Esophagus muscularis mucosa (tissue), 4 donors: Measurements from ENCODE around the gene PHLPP1. TPM values are rescaled to one million over a fixed set of nuclear protein-coding genes. Genes with fewer than 3 reads are reported as not detected.

Experiments used
- DNase-seq: peaks from one replicate; pipeline ENCODE4 v3.0.0-alpha.2; 2017; ENCODE audit errors: extremely low spot score
- H3K27ac ChIP-seq, 4 donors: fragments of 200-600 bp; sonication (generic); replicated peaks in 1 of 4; 1 replicate in 3 of 4; 2 replicates in 1 of 4; pipeline ENCODE4 v1.5.1; 2016 to 2019; ENCODE audit warnings: mild to moderate bottlenecking in 1 of 4
- H3K27me3 ChIP-seq, 4 donors: fragments of 200-600 bp; sonication (generic); one replicate each; pipeline versions ENCODE4 v1.5.1 to v1.6.0; 2016 to 2019
- H3K36me3 ChIP-seq, 4 donors: fragments of 200-600 bp; sonication (generic); one replicate each; pipeline ENCODE4 v1.5.1; 2016 to 2019
- H3K4me1 ChIP-seq, 4 donors: fragments of 200-600 bp; sonication (generic); one replicate each; pipeline ENCODE4 v1.5.1; 2016 to 2019
- H3K4me3 ChIP-seq, 4 donors: fragments of 200-600 bp; sonication (generic); 1 replicate in 2 of 4; 2 replicates in 2 of 4; pipeline ENCODE4 v1.5.1; 2016 to 2019; ENCODE audit warnings: mild to moderate bottlenecking in 4 of 4, moderate library complexity in 1 of 4
- H3K9me3 ChIP-seq, 4 donors: fragments of 200-600 bp; sonication (generic); 1 replicate in 3 of 4; 2 replicates in 1 of 4; pipeline ENCODE4 v1.5.1; 2016 to 2019
- CTCF ChIP-seq, 3 experiments: fragments of 200-600 bp in 2 of 3; fragments of 450-650 bp in 1 of 3; sonication (generic) in 2 of 3; IDR thresholded peaks; one replicate each; pipeline ENCODE4 v1.5.1; 2017 to 2019; ENCODE audit warnings: antibody characterized with exemption in 3 of 3, mild to moderate bottlenecking in 2 of 3, moderate library complexity in 1 of 3
- EP300 ChIP-seq: sonication (generic); formaldehyde crosslinking; IDR thresholded peaks from one replicate; pipeline ENCODE4 v1.6.1; 2017; ENCODE audit warnings: antibody characterized with exemption
- POLR2A ChIP-seq: fragments of 450-650 bp; IDR thresholded peaks from one replicate; pipeline ENCODE4 v1.6.1; 2017; ENCODE audit warnings: antibody characterized with exemption, moderate library complexity, mild to moderate bottlenecking, low read depth
- POLR2AphosphoS5 ChIP-seq, 2 donors: sonication (generic); formaldehyde crosslinking; IDR thresholded peaks; one replicate each; pipeline ENCODE4 v1.6.1; 2017; ENCODE audit warnings: antibody characterized with exemption in 2 of 2
- WGBS: methylation state at CpG from one replicate; pipeline ENCODE4 v1.1.5; 2018; 5-methylcytosine and 5-hydroxymethylcytosine counted together
- intact Hi-C: fragments of 100-400 bp; cut with DNase I; formaldehyde crosslinking; loops from one replicate; pipeline ENCODE4 v1.15.1; 2023
- total RNA-seq, 4 donors: library from RNA; depleted of rRNA; stranded (reverse); fragments of >200 nt; gene quantifications; one replicate each; pipeline versions ENCODE4 v1.1.0 to v1.2.1, GENCODE V29; 2016

Gene PHLPP1
- total RNA-seq, 4 donors from 2014 or later: 11.6 to 23.0 (median 17.3) TPM

- Histone ChIP-seq H3K9me3 (no peaks in the 10 kb centered on the region), H3K27ac (no peak overlapping the region)
- intact Hi-C loops: no loop called here
Observed at GRCh38 chr18:62767836-62768557, 52.7 kb downstream of the PHLPP1 start.

GRCh38 chr18:62768558-62768943 lies 53.2 kb downstream of the PHLPP1 start:
- no peak for TF ChIP-seq POLR2A
- no peak for TF ChIP-seq CTCF (IDR thresholded peaks at IDR 0.05)
- no peak for TF ChIP-seq POLR2AphosphoS5 (IDR thresholded peaks at IDR 0.05)
- TF ChIP-seq EP300: no peak
- no peak for DNase-seq
- intact Hi-C loops: no loop called here
- Histone ChIP-seq H3K36me3 (no peaks in the 10 kb centered on the region), H3K4me1 (peaks cover 4 to 28% (median 25%) of the 10 kb centered on the region in 4 donors), H3K9me3 (no peaks in the 10 kb centered on the region), H3K27ac (no peak overlapping the region), H3K27me3 (no peaks in the 10 kb centered on the region), H3K4me3 (no peak overlapping the region)
- 87% methylated on average over 2 of the region's 2 CpGs for WGBS

More at GRCh38 chr18:62767836-62768557, 52.7 kb downstream of the PHLPP1 start:
- no peak overlapping the region for H3K4me3 ChIP-seq
- no peak for DNase-seq
- WGBS: 68% methylated on average over 3 of the region's 3 CpGs
- TF ChIP-seq CTCF (IDR thresholded peaks at IDR 0.05) (no peak), POLR2AphosphoS5 (IDR thresholded peaks at IDR 0.05) (no peak), POLR2A (no peak), EP300 (no peak)
- H3K27me3 ChIP-seq: no peaks in the 10 kb centered on the region
- H3K4me1 ChIP-seq: peaks cover 4 to 25% (median 23%) of the 10 kb centered on the region in 4 donors
- no peaks in the 10 kb centered on the region for H3K36me3 ChIP-seq

- intact Hi-C loops: no loop called here
- no peaks in the 10 kb centered on the region for H3K9me3 ChIP-seq
- no peak overlapping the region for H3K27ac ChIP-seq
- TF ChIP-seq POLR2AphosphoS5 (IDR thresholded peaks at IDR 0.05) (no peak), EP300 (no peak), CTCF (IDR thresholded peaks at IDR 0.05) (no peak), POLR2A (no peak)
- H3K4me3 ChIP-seq: no peak overlapping the region
- no peaks in the 10 kb centered on the region for H3K27me3 ChIP-seq
- 80% methylated on average over 2 of the region's 2 CpGs for WGBS
- peaks cover 4 to 28% (median 25%) of the 10 kb centered on the region in 4 donors for H3K4me1 ChIP-seq
- no peaks in the 10 kb centered on the region for H3K36me3 ChIP-seq
- DNase-seq: no peak
Observed at GRCh38 chr18:62769216-62769615, 53.9 kb downstream of the PHLPP1 start.

- no peaks in the 10 kb centered on the region for H3K27me3 ChIP-seq
- TF ChIP-seq POLR2AphosphoS5 (IDR thresholded peaks at IDR 0.05) (no peak), POLR2A (no peak), CTCF (IDR thresholded peaks at IDR 0.05) (no peak), EP300 (no peak)
- WGBS: 97% methylated on average over 4 of the region's 4 CpGs
- H3K36me3 ChIP-seq: no peaks in the 10 kb centered on the region
- peaks cover 4 to 28% (median 25%) of the 10 kb centered on the region in 4 donors for H3K4me1 ChIP-seq
- no peaks in the 10 kb centered on the region for H3K9me3 ChIP-seq
- no peak for DNase-seq
- no peak overlapping the region for H3K4me3 ChIP-seq
- intact Hi-C loops: no loop called here
- no peak overlapping the region for H3K27ac ChIP-seq
Observed at GRCh38 chr18:62771494-62772270, 56.3 kb downstream of the PHLPP1 start.
